Uterus (tissue), 2 donors: Measurements from ENCODE around the gene HPSE2.

Source experiments
- CTCF ChIP-seq, 4 experiments: fragments of 200-600 bp in 2 of 4; fragments of 450-650 bp in 2 of 4; sonication (generic) in 2 of 4; IDR thresholded peaks; one replicate each; pipeline ENCODE4 v1.5.1; 2016 to 2019; ENCODE audit warnings: antibody characterized with exemption in 4 of 4, mild to moderate bottlenecking in 2 of 4, moderate library complexity in 1 of 4
- POLR2A ChIP-seq, 2 donors: fragments of 450-650 bp; IDR thresholded peaks; one replicate each; pipeline ENCODE4 v1.6.1; 2016; ENCODE audit warnings: antibody characterized with exemption in 2 of 2, mild to moderate bottlenecking in 1 of 2, moderate library complexity in 1 of 2

- no peak for TF ChIP-seq POLR2A (IDR thresholded peaks at IDR 0.05)
- TF ChIP-seq CTCF (IDR thresholded peaks at IDR 0.05): no peak
Measured at GRCh38 chr10:98619446-98619845, 616.2 kb downstream of the HPSE2 start.
